Skeletal muscle satellite cell (primary cell): ENCODE measurements around the gene TSPAN32.

Experiments
- H3K27me3 ChIP-seq: 2 replicates; pipeline ENCODE4 v1.7.0; 2013; ENCODE audit warnings: low read length; ENCODE audit not compliant: control insufficient read depth, insufficient read depth
- H3K36me3 ChIP-seq: 2 replicates; pipeline ENCODE4 v1.7.0; 2013; ENCODE audit warnings: mild to moderate bottlenecking, control low read depth, low read length; ENCODE audit not compliant: insufficient read depth
- H3K4me1 ChIP-seq: 2 replicates; pipeline ENCODE4 v1.7.0; 2013; ENCODE audit warnings: low read length; ENCODE audit not compliant: control insufficient read depth, insufficient read depth
- H3K4me2 ChIP-seq: 2 replicates; pipeline ENCODE4 v1.7.0; 2013; ENCODE audit warnings: mild to moderate bottlenecking, low read length
- H3K4me3 ChIP-seq: 2 replicates; pipeline ENCODE4 v1.7.0; 2013; ENCODE audit warnings: low read length
- H3K9ac ChIP-seq: 2 replicates; pipeline ENCODE4 v1.7.0; 2013; ENCODE audit warnings: mild to moderate bottlenecking, low read depth, low read length, moderate library complexity
- H3K9me3 ChIP-seq: replicated peaks from 2 replicates; pipeline ENCODE4 v1.7.0; 2013; ENCODE audit warnings: mild to moderate bottlenecking, control low read depth, low read length

TSPAN32 gene

DNA sequence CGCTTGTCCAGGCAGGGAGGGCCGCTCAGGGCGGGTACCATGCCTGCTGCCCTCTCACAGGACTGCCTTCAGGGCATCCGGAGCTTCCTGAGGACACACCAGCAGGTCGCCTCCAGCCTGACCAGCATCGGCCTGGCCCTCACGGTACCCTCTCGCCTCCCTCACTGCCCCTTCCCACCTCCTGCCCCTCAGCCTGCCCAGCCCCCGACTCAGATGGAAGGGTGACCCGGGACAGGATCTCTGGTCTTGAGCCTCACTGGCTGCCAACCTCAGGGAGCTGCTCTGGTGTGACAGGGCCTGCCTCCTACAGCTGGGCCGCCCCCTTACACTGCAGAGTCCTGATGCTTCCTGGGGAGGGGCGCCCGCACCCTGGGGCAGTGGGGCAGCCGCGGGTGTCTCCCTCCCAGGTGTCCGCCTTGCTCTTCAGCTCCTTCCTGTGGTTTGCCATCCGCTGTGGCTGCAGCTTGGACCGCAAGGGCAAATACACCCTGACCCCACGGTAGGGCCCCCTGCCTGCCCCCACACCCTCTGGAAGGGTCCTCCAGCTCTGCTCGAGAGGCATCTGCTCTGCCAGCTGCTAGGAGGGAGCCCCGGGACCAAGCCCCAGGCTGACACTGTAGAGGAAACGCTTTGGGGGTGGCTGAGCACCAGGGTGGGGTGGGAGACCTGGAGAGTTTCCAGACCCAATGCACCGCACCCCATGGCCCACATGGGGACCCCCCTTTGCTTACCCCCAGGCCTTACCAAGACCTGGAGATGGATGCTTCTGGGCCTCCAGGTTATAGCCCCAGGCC is 14.6 kb downstream of the TSPAN32 start:
- Histone ChIP-seq H3K9me3 (no peaks in the 10 kb centered on the region), H3K27me3 (peaks cover 15% of the 10 kb centered on the region), H3K4me1 (peaks cover 20% of the 10 kb centered on the region), H3K4me3 (no peak overlapping the region), H3K4me2 (no peak overlapping the region), H3K36me3 (no peaks in the 10 kb centered on the region), H3K9ac (no peak overlapping the region)

DNA sequence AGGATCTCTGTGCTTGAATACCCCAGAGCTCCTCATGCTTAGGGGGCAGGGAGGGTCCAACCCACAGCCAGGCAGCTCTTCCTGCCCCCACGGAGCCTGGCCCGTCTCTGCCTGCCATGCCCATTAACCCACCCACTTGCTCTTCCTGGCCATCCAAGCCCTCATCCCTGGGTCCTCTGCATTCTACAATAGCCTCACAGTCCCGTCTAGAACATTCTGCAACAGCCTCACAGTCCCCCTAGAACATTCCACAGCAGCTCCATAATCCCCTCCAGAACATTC is 15.1 kb downstream of the TSPAN32 start:
- Histone ChIP-seq H3K36me3 (no peaks in the 10 kb centered on the region), H3K9ac (no peak overlapping the region), H3K4me1 (peaks cover 19% of the 10 kb centered on the region), H3K4me3 (no peak overlapping the region), H3K9me3 (no peaks in the 10 kb centered on the region), H3K27me3 (peaks cover 18% of the 10 kb centered on the region), H3K4me2 (no peak overlapping the region)

DNA sequence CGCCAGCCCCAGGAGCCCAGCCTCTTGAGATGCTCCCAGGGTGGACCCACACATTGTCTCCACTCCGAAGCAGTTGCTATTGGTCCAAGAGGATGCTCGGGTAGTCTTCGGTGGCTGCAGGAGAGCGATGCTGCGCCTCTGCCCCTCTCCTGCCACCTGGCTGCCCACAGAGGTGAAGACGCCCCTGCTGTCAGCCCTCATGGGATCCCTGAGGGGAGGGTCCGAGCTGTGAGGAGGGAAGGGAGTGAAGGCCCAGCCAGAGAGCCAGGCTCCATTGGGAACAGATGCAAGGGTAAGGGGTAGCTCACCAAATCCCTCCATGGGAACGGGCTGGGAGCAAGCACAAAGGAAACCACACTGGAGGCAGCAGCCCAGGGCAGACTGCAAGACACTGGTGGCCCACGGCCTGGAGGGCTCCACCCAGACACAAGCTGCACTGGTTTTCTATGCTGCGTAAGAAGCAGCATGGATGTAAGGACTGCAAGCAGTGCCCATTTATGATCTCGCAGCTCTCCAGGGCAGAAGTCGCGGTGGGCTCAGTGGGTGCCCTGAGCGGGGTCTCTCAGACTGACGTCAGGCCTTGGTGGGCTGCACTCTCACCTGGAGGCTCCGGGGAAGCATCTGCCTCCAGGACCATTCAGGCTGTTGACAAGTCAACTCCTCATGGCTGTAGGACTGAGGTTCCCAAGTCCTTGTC is 15.7 kb downstream of the TSPAN32 start:
- Histone ChIP-seq H3K9ac (no peak overlapping the region), H3K36me3 (no peaks in the 10 kb centered on the region), H3K27me3 (peaks cover 18% of the 10 kb centered on the region), H3K4me1 (peaks cover 13% of the 10 kb centered on the region), H3K9me3 (no peaks in the 10 kb centered on the region), H3K4me3 (no peak overlapping the region), H3K4me2 (no peak overlapping the region)

DNA sequence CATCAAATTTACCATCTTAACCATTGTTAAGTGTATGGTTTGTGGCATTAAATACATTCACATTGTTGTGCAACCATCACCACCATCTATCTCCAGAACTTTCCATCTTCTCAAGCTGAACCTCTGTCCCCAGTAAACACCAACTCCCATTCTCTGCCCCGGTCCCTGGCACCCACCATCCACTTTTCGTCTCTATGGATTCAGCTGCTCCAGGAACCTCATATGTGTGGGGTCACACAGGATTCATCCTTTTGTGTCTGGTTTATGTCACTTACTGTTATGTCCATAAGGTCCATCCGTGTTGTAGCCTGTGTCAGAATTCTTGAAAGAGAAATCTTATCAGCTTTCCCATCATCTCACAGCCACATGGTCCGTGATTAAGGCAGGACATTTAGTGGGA is 16.3 kb downstream of the TSPAN32 start:
- Histone ChIP-seq H3K27me3 (peaks cover 18% of the 10 kb centered on the region), H3K4me1 (peaks cover 8% of the 10 kb centered on the region), H3K36me3 (no peaks in the 10 kb centered on the region), H3K9me3 (no peaks in the 10 kb centered on the region), H3K4me2 (no peak overlapping the region), H3K9ac (no peak overlapping the region), H3K4me3 (no peak overlapping the region)

DNA sequence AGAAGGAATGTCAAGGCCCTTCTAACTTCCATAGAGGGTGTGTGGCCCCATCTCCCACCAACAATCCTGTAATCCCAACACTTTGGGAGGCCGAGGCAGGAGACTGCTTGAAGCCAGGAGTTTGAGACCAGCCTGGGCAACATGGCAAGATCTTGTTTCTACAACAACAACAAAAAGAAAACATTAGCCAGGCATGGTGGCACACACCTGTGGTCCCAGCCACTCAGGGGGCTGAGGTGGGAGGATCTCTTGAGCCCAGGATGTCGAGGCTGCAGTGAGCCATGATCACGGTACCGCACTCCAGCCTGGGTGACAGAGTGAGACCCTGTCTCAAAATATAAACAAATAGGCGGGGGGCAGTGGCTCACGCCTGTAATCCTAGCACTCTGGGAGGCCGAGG is 16.9 kb downstream of the TSPAN32 start:
- no peaks in the 10 kb centered on the region for H3K9me3 ChIP-seq

DNA sequence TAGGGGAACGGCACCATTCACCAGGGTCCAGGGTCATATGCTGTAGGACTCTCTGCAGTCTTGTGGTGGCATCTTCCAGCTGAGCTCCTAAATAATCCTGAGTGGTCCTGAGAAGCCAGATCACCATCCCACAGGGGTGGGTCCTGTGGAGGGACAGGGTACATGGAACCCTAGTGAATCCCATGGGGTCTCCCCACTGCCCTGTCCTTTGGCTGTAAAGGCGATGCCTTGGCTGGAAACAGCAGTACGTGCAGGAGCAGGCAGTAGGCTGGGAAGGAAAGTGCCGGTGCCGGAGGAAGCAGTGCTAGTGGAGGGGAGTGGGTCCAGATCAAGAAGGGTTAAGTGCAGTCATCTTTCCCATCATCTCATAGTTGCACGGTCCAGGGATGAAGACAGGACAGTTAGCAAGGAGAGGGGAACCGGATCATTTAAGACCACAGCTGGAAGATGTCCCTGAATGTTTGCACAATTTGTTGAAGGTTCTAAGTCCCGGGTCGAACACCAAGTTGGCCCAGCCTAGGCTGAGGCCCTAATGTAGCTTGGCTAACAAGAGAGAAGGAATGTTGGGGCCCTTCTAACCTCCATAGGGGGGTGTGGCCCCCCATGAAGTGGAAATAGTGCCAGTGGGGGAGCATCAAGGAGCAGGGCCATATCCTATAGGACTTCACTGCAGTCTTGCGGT is 18.1 kb downstream of the TSPAN32 start:
- H3K27me3 ChIP-seq, result peaks cover 18% of the 10 kb centered on the region
- no peak overlapping the region for H3K4me2 ChIP-seq
- no peaks in the 10 kb centered on the region for H3K36me3 ChIP-seq
- H3K4me1 ChIP-seq, result peaks cover 3% of the 10 kb centered on the region
- no peaks in the 10 kb centered on the region for H3K9me3 ChIP-seq
- no peak overlapping the region for H3K4me3 ChIP-seq
- no peak overlapping the region for H3K9ac ChIP-seq

More for the DNA sequence above, 16.9 kb downstream of the TSPAN32 start:
- Histone ChIP-seq H3K9ac (no peak overlapping the region), H3K4me2 (no peak overlapping the region), H3K36me3 (no peaks in the 10 kb centered on the region), H3K4me1 (peaks cover 8% of the 10 kb centered on the region), H3K4me3 (no peak overlapping the region), H3K27me3 (peaks cover 18% of the 10 kb centered on the region)

DNA sequence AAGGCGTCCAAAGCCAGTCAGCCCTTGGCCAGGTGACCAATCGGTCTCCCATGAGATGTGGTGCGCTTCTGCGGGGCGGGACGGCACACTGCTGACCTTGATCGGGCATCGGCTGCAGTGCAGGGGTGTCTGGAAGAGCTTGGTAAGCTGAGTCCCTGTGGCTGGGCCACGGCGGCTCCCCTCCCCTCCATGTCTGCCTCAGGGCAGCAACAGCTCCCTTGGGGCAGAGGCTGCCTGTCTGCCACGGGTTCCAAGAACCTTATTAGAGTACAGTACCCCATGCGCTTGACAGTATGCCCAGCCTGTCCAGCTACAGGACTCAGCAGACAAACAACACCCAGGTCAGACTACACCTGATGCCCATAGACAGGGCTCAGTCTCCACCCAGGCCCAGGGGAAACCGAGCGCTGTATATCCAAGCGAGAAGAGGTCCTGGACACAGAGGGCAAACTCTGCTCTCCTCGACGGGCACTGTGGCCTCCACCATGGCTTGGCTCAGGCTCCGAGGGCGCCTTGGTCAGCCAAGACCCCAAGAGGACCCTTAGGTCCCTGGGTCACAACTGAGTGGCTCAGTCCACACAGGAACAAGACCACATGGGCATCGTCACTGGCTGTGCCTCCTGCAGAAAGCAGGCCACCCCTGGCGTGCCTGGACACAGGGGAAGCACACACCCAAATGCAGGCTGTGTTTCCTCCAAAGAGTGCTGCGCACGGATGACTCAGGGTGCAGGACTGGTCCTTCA is 18.9 kb downstream of the TSPAN32 start:
- Histone ChIP-seq H3K36me3 (no peaks in the 10 kb centered on the region), H3K4me1 (no peaks in the 10 kb centered on the region), H3K4me3 (no peak overlapping the region), H3K27me3 (peaks cover 18% of the 10 kb centered on the region), H3K9me3 (no peaks in the 10 kb centered on the region), H3K4me2 (no peak overlapping the region), H3K9ac (no peak overlapping the region)

DNA sequence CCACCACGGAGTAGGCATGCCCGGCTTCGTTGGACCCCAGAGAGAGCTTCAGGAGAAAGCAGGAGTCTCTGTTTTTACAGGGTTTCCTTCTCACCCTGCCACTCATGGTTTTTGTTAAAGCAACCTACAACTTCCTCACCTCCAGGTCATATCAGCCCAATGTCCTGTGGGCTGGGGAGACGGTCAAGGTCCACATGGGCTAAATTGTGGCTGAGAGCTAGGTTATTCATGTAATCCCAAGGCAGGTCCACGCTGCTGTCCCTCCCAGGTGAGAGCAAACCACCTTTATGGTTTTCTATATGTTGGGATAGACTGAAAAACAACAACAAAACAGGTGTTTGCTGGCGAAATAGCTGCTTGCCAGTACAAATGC is 19.5 kb downstream of the TSPAN32 start:
- H3K4me2 ChIP-seq, result no peak overlapping the region
- no peak overlapping the region for H3K4me3 ChIP-seq
- H3K9ac ChIP-seq, result no peak overlapping the region
- no peaks in the 10 kb centered on the region for H3K9me3 ChIP-seq
- H3K27me3 ChIP-seq, result peaks cover 18% of the 10 kb centered on the region
- H3K4me1 ChIP-seq, result no peaks in the 10 kb centered on the region
- no peaks in the 10 kb centered on the region for H3K36me3 ChIP-seq

DNA sequence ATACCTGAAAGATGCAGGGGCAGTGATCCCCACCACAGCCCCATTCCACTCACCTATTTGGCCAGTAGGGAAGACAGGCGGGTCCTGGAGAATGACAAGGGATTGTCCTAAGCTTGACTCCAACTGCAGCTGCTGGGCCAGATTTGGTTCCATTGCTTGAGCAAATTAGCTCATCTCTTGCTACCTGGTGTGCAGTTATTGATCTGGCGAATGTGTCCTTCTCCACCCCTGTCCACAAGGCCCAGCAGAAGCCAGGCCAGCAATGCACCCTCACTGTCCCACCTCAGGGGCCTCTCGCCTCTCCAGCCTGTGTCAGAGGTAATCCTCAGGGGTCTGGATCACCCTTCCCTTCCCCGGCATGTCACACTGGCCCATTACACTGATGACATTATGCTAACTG is 23.3 kb downstream of the TSPAN32 start:
- Histone ChIP-seq H3K9me3 (no peaks in the 10 kb centered on the region), H3K4me1 (no peaks in the 10 kb centered on the region), H3K36me3 (no peaks in the 10 kb centered on the region), H3K9ac (no peak overlapping the region), H3K27me3 (peaks cover 18% of the 10 kb centered on the region), H3K4me2 (no peak overlapping the region), H3K4me3 (no peak overlapping the region)

DNA sequence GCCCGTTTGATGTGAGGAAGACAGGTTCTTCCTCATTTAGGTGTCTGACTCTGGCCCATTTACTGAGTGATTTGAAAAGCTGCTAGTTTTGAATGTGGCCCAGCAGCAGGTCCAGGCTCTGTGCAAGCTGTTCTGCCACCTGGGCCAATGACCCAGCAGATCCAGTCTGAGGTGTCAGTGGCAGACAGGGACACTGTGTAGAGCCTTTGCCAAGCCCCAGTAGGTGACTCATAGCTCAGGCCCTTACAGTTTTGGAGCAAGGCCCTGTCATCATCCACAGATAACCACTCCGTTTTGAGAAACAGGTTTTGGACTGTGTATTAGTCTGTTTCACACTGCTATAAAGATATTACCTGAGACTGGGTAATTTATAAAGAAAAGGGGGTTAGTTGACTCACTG is 23.9 kb downstream of the TSPAN32 start:
- H3K27me3 ChIP-seq, result peaks cover 18% of the 10 kb centered on the region
- H3K4me1 ChIP-seq, result no peaks in the 10 kb centered on the region
- H3K4me3 ChIP-seq, result no peak overlapping the region
- H3K9ac ChIP-seq, result no peak overlapping the region
- H3K4me2 ChIP-seq, result no peak overlapping the region
- no peaks in the 10 kb centered on the region for H3K36me3 ChIP-seq
- H3K9me3 ChIP-seq, result no peaks in the 10 kb centered on the region

DNA sequence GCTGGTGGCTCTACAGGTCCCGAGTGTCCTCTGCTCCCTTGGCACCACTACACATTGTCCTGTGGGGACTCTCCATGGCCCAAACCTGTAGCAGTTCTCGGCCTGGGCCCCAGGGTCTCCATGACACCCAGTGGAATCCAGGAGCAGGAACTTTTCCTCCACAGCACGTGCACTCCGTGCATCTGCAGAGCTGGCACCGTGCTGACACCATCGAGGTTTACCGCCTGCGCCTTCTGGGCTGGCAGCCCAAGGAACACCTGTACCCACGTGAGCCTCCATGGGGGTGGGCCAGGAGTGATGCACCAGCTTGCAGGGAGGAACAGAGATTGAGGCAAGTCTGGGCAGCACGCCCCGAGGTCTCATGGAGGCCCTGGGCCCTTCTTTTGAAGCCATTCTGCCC is 25.2 kb downstream of the TSPAN32 start:
- Histone ChIP-seq H3K27me3 (peaks cover 8% of the 10 kb centered on the region), H3K9me3 (no peaks in the 10 kb centered on the region), H3K4me1 (no peaks in the 10 kb centered on the region), H3K4me3 (no peak overlapping the region), H3K4me2 (no peak overlapping the region), H3K36me3 (no peaks in the 10 kb centered on the region), H3K9ac (no peak overlapping the region)
